Thyroid gland (tissue), 4 donors: ENCODE data around the gene PKHD1. TPM values are rescaled to one million over a fixed set of nuclear protein-coding genes. Genes with fewer than 3 reads are reported as not detected.

Source experiments
- DNase-seq, 2 donors: peaks; one replicate each; pipeline ENCODE4 v3.0.0-alpha.2; 2019
- H3K27ac ChIP-seq, 3 donors: fragments of 200-600 bp; sonication (generic); 1 replicate in 2 of 3; 2 replicates in 1 of 3; pipeline ENCODE4 v1.5.1; 2016 to 2019; ENCODE audit warnings: mild to moderate bottlenecking in 1 of 3, moderate library complexity in 1 of 3
- H3K27me3 ChIP-seq: fragments of 200-600 bp; sonication (generic); one replicate; pipeline ENCODE4 v1.5.1; 2019
- H3K36me3 ChIP-seq, 2 donors: fragments of 200-600 bp; sonication (generic); one replicate each; pipeline ENCODE4 v1.5.1; 2016 to 2019
- H3K4me1 ChIP-seq, 2 donors: fragments of 200-600 bp; sonication (generic); one replicate each; pipeline ENCODE4 v1.5.1; 2017 to 2019
- H3K4me3 ChIP-seq, 3 donors: fragments of 200-600 bp; sonication (generic); replicated peaks in 1 of 3; 1 replicate in 2 of 3; 2 replicates in 1 of 3; pipeline ENCODE4 v1.5.1; 2016; ENCODE audit warnings: mild to moderate bottlenecking in 1 of 3
- H3K9me3 ChIP-seq: fragments of 200-600 bp; sonication (generic); one replicate; pipeline ENCODE4 v1.5.1; 2017
- POLR2A ChIP-seq, 2 donors: fragments of 450-650 bp; IDR thresholded peaks; one replicate each; pipeline ENCODE4 v1.6.1; 2017; ENCODE audit warnings: antibody characterized with exemption in 2 of 2, mild to moderate bottlenecking in 2 of 2, moderate library complexity in 1 of 2
- WGBS, 2 donors: methylation state at CpG; one replicate each; pipeline ENCODE4 v1.1.5; 2017; 5-methylcytosine and 5-hydroxymethylcytosine counted together
- intact Hi-C: fragments of 100-400 bp; cut with DNase I; formaldehyde crosslinking; loops from one replicate; pipeline ENCODE4 v1.15.1; 2023
- total RNA-seq, 4 donors: library from RNA; depleted of rRNA; stranded (reverse); fragments of >200 nt; gene quantifications; one replicate each; pipeline ENCODE4 v1.2.3, GENCODE V29; 2016
- TF ChIP-seq, protein P1 (sequence below), 6 experiments: fragments of 200-600 bp in 3 of 6; fragments of 450-650 bp in 3 of 6; sonication (generic) in 3 of 6; IDR thresholded peaks; one replicate each; pipeline ENCODE4 v1.5.1; 2016 to 2019; ENCODE audit warnings: antibody characterized with exemption in 6 of 6, mild to moderate bottlenecking in 2 of 6, inconsistent platforms in 1 of 6, moderate library complexity in 1 of 6

PKHD1 gene
- total RNA-seq, 4 donors from 2014 or later = under 0.01 to 0.11 (median 0.07) TPM

DNA sequence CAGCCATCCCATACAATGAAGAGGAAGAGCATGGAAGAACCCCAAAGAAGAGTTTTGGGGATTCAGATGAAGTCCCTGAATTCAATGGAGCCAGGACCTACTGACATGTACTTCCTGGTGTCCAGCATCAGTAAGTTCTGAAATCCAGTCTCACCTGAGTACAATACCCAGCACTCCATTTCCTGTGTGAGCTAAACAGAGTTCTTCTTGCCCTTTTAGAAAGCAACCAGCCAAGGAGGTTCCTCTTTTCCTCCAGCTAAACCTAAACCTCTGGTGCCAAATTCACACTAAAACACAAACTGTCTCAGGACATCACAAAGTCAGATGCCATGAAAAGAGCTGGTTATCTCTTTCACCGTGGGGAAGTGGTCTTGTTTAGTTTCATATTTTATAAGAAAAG lies 71.5 kb downstream of the PKHD1 start:
- DNase-seq = no peak
- no peaks in the 10 kb centered on the region for H3K9me3 ChIP-seq
- WGBS, 2 donors = 84 to 92% methylated on average over 1 of the region's 1 CpG
- H3K36me3 ChIP-seq = no peaks in the 10 kb centered on the region
- no peak for TF ChIP-seq POLR2A (IDR thresholded peaks at IDR 0.05)
- TF ChIP-seq, protein P1, sequence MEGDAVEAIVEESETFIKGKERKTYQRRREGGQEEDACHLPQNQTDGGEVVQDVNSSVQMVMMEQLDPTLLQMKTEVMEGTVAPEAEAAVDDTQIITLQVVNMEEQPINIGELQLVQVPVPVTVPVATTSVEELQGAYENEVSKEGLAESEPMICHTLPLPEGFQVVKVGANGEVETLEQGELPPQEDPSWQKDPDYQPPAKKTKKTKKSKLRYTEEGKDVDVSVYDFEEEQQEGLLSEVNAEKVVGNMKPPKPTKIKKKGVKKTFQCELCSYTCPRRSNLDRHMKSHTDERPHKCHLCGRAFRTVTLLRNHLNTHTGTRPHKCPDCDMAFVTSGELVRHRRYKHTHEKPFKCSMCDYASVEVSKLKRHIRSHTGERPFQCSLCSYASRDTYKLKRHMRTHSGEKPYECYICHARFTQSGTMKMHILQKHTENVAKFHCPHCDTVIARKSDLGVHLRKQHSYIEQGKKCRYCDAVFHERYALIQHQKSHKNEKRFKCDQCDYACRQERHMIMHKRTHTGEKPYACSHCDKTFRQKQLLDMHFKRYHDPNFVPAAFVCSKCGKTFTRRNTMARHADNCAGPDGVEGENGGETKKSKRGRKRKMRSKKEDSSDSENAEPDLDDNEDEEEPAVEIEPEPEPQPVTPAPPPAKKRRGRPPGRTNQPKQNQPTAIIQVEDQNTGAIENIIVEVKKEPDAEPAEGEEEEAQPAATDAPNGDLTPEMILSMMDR (IDR thresholded peaks at IDR 0.05) = no peak
- no peaks in the 10 kb centered on the region for H3K27me3 ChIP-seq
- no peak overlapping the region for H3K4me3 ChIP-seq
- H3K27ac ChIP-seq = no peak overlapping the region
- intact Hi-C loops = no loop called here
- peaks cover 0 to 4% of the 10 kb centered on the region in 2 donors for H3K4me1 ChIP-seq

GRCh38 chr6:52014391-52014790 lies 73.0 kb downstream of the PKHD1 start:
- H3K9me3 ChIP-seq = no peaks in the 10 kb centered on the region

GRCh38 chr6:52013035-52013434 lies 74.4 kb downstream of the PKHD1 start:
- peaks cover 0 to 4% of the 10 kb centered on the region in 2 donors for H3K4me1 ChIP-seq
- H3K27ac ChIP-seq = no peak overlapping the region
- intact Hi-C loops = no loop called here

More at GRCh38 chr6:52014391-52014790, 73.0 kb downstream of the PKHD1 start:
- intact Hi-C loops = no loop called here
- no peak for DNase-seq
- Histone ChIP-seq H3K27me3 (no peaks in the 10 kb centered on the region), H3K27ac (no peak overlapping the region), H3K4me1 (peaks cover 0 to 4% of the 10 kb centered on the region in 2 donors), H3K4me3 (no peak overlapping the region), H3K36me3 (no peaks in the 10 kb centered on the region)
- WGBS, 2 donors = 78 to 86% methylated on average over 1 of the region's 1 CpG
- no peak for TF ChIP-seq POLR2A (IDR thresholded peaks at IDR 0.05)
- TF ChIP-seq, protein P1 (IDR thresholded peaks at IDR 0.05) = no peak

DNA sequence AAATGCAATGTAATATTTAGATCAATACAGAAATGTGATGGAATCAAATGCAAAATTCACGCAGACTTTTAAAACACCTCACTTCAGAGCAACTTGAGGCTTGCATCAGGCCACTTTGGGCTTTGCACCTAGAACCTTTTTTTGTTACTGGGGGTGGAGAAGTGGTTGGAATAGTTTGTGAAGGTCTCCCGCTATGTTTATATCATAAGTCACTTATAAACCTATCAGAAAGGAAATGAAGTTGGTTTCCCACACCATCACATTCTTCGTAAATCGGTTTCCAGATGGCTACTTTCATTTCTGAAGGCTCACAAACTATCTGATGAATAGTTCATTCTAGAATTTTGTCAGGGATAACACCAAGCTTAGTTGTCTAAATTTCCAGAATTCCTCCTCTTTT lies 74.8 kb downstream of the PKHD1 start:
- H3K36me3 ChIP-seq = no peaks in the 10 kb centered on the region
- TF ChIP-seq, protein P1 (IDR thresholded peaks at IDR 0.05) = no peak
- no peak for TF ChIP-seq POLR2A (IDR thresholded peaks at IDR 0.05)
- H3K4me1 ChIP-seq = peaks cover 0 to 4% of the 10 kb centered on the region in 2 donors
- WGBS, 2 donors = 94 to 95% methylated on average over 4 of the region's 4 CpGs
- intact Hi-C loops = no loop called here
- H3K27ac ChIP-seq = no peak overlapping the region
- H3K27me3 ChIP-seq = no peaks in the 10 kb centered on the region
- DNase-seq = no peak
- H3K4me3 ChIP-seq = no peak overlapping the region
- no peaks in the 10 kb centered on the region for H3K9me3 ChIP-seq

More at GRCh38 chr6:52013035-52013434, 74.4 kb downstream of the PKHD1 start:
- no peak overlapping the region for H3K4me3 ChIP-seq
- TF ChIP-seq POLR2A (IDR thresholded peaks at IDR 0.05) = no peak
- TF ChIP-seq, protein P1 (IDR thresholded peaks at IDR 0.05) = no peak
- DNase-seq = no peak
- WGBS, 2 donors = 80 to 87% methylated on average over 1 of the region's 1 CpG
- no peaks in the 10 kb centered on the region for H3K9me3 ChIP-seq
- no peaks in the 10 kb centered on the region for H3K36me3 ChIP-seq
- H3K27me3 ChIP-seq = no peaks in the 10 kb centered on the region

- 75 to 92% methylated on average over 1 of the region's 1 CpG for WGBS, 2 donors
- no peak overlapping the region for H3K4me3 ChIP-seq
- no peak for TF ChIP-seq POLR2A (IDR thresholded peaks at IDR 0.05)
- TF ChIP-seq, protein P1 (IDR thresholded peaks at IDR 0.05) = no peak
- intact Hi-C loops = no loop called here
- no peaks in the 10 kb centered on the region for H3K9me3 ChIP-seq
- H3K27ac ChIP-seq = no peak overlapping the region
- no peaks in the 10 kb centered on the region for H3K27me3 ChIP-seq
- no peaks in the 10 kb centered on the region for H3K4me1 ChIP-seq
- no peak for DNase-seq
- H3K36me3 ChIP-seq = no peaks in the 10 kb centered on the region
These were observed 76.6 kb downstream of the PKHD1 start for GRCh38 chr6:52010806-52011205.
